ENCODE results near the gene MAGEA10. TPM values are rescaled to one million over a fixed set of nuclear protein-coding genes. Genes with fewer than 3 reads are reported as not detected.

Gene MAGEA10
- total RNA-seq, 2 experiments from 2014 or later: not detected

DNA sequence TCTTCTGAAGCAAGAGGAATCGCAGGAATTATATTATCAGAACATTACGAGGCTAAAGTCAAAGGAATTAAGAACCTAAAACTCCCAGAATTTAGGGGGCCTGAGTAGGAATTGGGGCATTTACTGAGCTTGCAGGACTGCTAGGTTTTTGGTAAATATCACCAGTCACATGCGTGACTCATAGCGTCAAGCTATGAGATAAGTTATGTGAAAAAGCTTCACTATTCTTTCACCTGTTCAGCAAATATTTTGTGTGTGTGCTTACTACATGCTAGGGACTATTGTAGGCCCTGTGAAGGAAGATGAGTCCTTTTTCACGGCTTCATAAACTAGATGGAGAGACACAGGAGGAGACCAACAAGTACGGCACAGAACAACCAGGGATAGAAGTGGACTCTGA is 52.2 kb downstream of the MAGEA10 start:
- CTCF ChIA-PET: no interaction called here
- POLR2A ChIA-PET: no interaction called here

Other genes starting within 250 kb of the MAGEA10 start
- gene MAGEA4, start 225.7 kb downstream of the MAGEA10 start, total RNA-seq: not detected
- gene GABRE, start 163.9 kb downstream of the MAGEA10 start, total RNA-seq: not detected